ENCODE measurements around the gene GCHFR. TPM values are rescaled to one million over a fixed set of nuclear protein-coding genes. Genes with fewer than 3 reads are reported as not detected.

GCHFR gene
- total and polyA plus RNA-seq, 10 of the 15 experiments (the other 5 are each of a cell fraction or from before 2014, with no cell fraction given): 10.5 to 94.0 (median 35.3) TPM

GRCh38 chr15:40743921-40744814 is 19.7 kb upstream of the GCHFR start:
- no peak for FAIRE-seq
- no peak for DNase-seq (ENCODE audit: low read depth, low spot score)
- Histone ChIP-seq H3K4me3 (no peak overlapping the region), H3K9ac (ENCODE audit: control insufficient read depth, insufficient read depth, low read length) (no peak overlapping the region; the same call in 1 of the 2 replicates), H3K79me2 (ENCODE audit: control insufficient read depth, insufficient read depth, low read length) (no peaks in the 10 kb centered on the region; the same call in 1 of the 2 replicates), H3K27ac (ENCODE audit: control insufficient read depth, insufficient read depth) (no peak overlapping the region), H3K27me3 (replicated peaks in 1 of 2; ENCODE audit: control insufficient read depth in 2 of 2, insufficient read depth in 2 of 2, low read length in 1 of 2) (no peaks in the 10 kb centered on the region), H3K9me3 (replicated peaks; ENCODE audit: control insufficient read depth, insufficient read depth, low read length) (no peaks in the 10 kb centered on the region), H4K20me1 (ENCODE audit: control insufficient read depth, insufficient read depth) (no peaks in the 10 kb centered on the region), H3K36me3 (ENCODE audit: control insufficient read depth in 2 of 2, insufficient read depth in 2 of 2, low read length in 1 of 2) (peaks cover 14 to 22% of the 10 kb centered on the region in 2 experiments), H3K4me1 (ENCODE audit: control insufficient read depth, insufficient read depth, low read length) (peaks cover 9% of the 10 kb centered on the region), H3K4me2 (ENCODE audit: control insufficient read depth, insufficient read depth) (no peak overlapping the region), H2AFZ (ENCODE audit: control insufficient read depth, low read depth, low read length) (no peak overlapping the region)
- intact Hi-C loops (cut with micrococcal nuclease; ENCODE audit: unreplicated experiment) (no loop called here), in situ Hi-C loops (cut with MboI) (no loop called here)
- RAD21 ChIA-PET (ENCODE audit: unreplicated experiment): interaction anchor here (0.5 to 2.1 kb wide), 10 partner anchors 13 to 756 kb away, joined by 3 to 11 read pairs (median 5); partner anchors contain the start of genes RAD51 and RPUSD2
- WGBS (ENCODE audit: insufficient coverage, insufficient replicate concordance, low lambda C conversion rate, missing lambda C conversion rate): 64% methylated on average over 12 of the region's 12 CpGs
- BruUV-seq (replicated peaks): no TSS peak
- ATAC-seq: peak; percentile 67
- POLR2A ChIA-PET: interaction anchor here (0.7 to 1.3 kb wide), 4 partner anchors 9 to 59 kb away, joined by 3 to 7 read pairs (median 4); no protein-coding TSS in a partner anchor
- CTCF ChIA-PET: interaction anchor here (0.6 to 3.3 kb wide), 12 partner anchors 10 to 150 kb away, joined by 3 to 18 read pairs (median 4); partner anchors contain the start of genes GCHFR and VPS18
- SMC1A ChIA-PET (ENCODE audit: uncharacterized antibody, unreplicated experiment): interaction anchor here (0.6 to 2.1 kb wide), 4 partner anchors 9 to 50 kb away, joined by 3 to 8 read pairs (median 3); no protein-coding TSS in a partner anchor
- TF ChIP-seq RELA (IDR thresholded peaks at IDR 0.05; ENCODE audit: borderline replicate concordance, partially characterized antibody): no peak
- peak; percentile 71; the same call in 1 of the 2 replicates for TF ChIP-seq PKNOX1 (IDR thresholded peaks at IDR 0.05)
- 0 out of 2 replicates have a peak, but pooled peaks have one; percentile 12 for TF ChIP-seq ATF7 (IDR thresholded peaks at IDR 0.05; ENCODE audit: low read depth)
- no peak for TF ChIP-seq PRDM15 (CRISPR knock-in tag; IDR thresholded peaks at IDR 0.05)
- TF ChIP-seq KAT2A (conservative IDR thresholded peaks at IDR 0.05; ENCODE audit: control insufficient read depth, low read depth, low read length): no peak
- no peak for TF ChIP-seq SMC3 (IDR thresholded peaks at IDR 0.05; ENCODE audit: borderline replicate concordance, low read length)
- TF ChIP-seq MTA3 (IDR thresholded peaks at IDR 0.05; ENCODE audit: borderline replicate concordance, low read length): no peak
- no peak for TF ChIP-seq BRCA1 (IDR thresholded peaks at IDR 0.05; ENCODE audit: low read depth, low read length)
- no peak for TF ChIP-seq GABPA (IDR thresholded peaks at IDR 0.05; ENCODE audit: low read depth)
- peak; percentile 41 for TF ChIP-seq PBX3 (IDR thresholded peaks at IDR 0.05; ENCODE audit: insufficient replicate concordance, low read depth, low read length)
- no peak for TF ChIP-seq ZNF217 (IDR thresholded peaks at IDR 0.05)
- TF ChIP-seq SRF (IDR thresholded peaks at IDR 0.05; ENCODE audit: low read depth in 2 of 2, low read length in 2 of 2): peak in 1 of 2 experiments; percentile 36; a peak in 1 of 4 replicates
- no peak for TF ChIP-seq IKZF2 (IDR thresholded peaks at IDR 0.05)
